Effector CD4-positive, alpha-beta T cell (primary cell): Measurements from ENCODE around the gene NPIPB5.
A peak's percentile ranks its signal among the peaks of the same experiment; 100 is the strongest.
"Not testable (repeated sequence)": the region's sequence is repeated elsewhere in the genome, so short reads cannot be mapped to it uniquely, and the experiment has no call there.

Source experiments
- DNase-seq: peaks from one replicate; pipeline ENCODE4 v3.0.0-alpha.2; 2020
- total RNA-seq: gene quantifications from one replicate; lab custom pipeline; 2026; lab: John Stamatoyannopoulos, UW

The NPIPB5 gene
- total RNA-seq: 4.5 reads per million, percentile 18 among the genes with 10 or more reads in this experiment

DNA sequence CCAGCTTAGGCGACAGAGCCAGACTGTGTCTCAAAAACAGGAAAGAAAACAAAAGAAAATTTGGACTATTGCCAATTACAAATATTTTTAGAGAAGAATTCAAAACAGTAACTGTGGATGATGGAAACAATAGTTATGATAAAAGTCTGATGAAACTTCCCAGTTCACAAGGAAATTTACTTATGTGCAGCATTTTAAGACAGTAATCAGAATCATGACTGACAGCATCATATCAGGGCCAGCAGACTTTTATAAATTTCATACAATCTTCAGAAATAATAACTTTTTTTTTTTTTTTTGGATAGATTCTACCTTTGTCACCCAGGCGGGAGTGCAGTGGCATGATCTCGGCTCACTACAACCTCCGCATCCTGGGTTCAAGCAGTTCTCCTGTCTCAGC, at the start of gene NPIPB5:
Gene NPIPB5 (plus strand): TSS at position 301 of the 400 bp plus-strand sequence. CDS start 2,911 bp downstream, outside the sequence.
- DNase-seq: not testable (repeated sequence)

DNA sequence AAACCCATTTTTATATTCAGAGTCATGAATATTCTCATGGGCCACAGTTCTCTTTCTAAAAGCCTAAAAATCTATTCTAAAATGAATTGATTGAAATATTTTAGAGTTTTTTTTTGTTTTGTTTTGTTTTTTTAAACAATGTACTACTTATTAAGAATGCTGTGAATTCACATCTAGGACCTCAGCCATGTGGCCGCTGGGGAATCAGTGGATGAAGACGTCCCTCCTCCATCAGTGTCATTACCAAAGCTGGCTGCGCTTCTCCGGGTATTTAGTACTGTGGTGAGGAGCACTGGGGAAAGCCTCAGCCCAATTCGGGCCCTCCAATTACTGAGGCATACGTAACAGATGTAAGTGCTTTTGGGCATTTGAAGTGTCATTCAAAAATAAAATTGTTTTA, 41.8 kb upstream of the NPIPB5 start:
- DNase-seq: not testable (repeated sequence)

DNA sequence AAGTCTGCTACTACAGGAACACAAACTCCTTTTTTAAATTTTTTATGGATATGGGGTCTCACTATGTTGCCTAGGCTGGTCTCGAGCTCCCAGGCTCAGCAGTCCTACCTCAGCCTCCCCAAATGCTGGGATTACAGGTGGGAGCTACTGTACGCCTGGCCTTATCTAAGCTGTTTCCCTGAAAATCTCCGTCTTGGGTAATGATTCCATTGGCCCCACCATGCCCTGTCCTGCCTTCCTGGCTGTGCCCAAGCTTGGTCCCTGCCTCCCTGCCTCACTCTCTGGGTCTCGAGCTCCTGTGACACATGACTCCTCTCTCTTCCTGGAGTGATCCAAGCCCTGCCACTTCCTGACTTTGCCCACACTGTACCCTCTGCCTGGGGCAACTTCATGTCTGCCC, 27.3 kb downstream of the NPIPB5 start:
- DNase-seq: not testable (repeated sequence)

DNA sequence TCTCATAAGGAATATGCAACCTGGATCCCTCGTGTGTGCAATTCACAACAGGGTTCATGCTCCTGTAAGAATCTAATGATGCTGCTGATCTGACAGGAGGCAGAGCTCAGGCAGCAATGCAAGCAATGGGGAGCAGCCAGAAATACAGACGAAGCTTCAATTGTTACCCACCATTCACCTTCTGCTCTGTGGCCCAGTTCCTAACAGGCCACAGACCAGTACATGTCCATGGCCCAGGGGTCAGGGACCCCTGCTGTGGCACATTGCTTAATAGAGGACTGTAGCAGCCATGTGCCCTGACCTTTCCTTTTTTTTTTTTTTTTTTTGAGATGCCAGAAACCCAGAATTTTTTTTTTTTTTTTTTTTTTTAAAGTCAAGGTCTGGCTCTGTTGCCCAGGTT, 34.1 kb downstream of the NPIPB5 start:
- not testable (repeated sequence) for DNase-seq

DNA sequence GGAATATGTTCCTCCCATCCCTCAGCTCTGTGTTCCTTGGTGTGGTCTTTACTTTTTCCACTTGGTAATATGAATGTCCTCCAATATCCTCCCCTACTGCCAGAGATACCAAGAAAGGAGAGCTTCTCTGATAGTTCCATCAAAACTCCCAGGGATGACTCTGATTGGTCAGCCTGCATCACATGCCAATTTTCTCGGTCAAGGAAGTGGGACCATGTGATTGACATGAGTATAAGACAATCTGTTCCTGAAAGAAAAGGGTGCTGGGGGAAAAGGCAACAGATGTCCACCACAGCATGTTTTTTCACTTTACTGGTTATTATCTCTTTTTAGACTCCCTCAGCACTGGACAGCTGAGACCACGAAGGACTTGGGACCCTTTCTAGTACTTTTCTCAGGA, 35.9 kb downstream of the NPIPB5 start:
- not testable (repeated sequence) for DNase-seq

DNA sequence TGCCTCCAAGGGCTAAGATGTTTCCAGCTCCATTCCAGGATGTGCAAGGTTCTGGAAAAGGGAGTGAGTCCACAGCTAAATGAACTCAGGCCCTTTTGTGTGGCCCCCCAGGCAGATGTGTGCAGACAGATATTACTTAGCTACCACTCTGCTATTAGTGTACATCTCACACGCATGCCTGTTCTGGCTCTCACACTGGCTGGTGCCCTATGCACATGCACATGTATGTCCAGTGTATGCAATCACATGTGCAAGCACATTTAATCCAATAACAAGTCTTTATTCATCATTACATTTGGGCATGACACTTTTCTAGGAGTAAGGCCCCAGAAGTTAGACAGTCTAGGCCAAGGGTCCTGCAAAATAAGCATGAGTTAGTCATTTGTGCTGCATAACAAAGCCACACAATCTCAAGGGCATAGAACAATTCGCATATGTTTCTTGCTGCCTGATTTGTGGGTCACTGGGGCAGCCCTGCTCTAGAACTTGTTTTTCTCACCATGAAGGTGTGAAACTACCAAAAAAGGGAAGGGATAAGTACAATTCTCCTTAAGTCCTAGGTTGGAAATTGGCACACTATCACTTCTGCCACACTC, 36.6 kb downstream of the NPIPB5 start:
- not testable (repeated sequence) for DNase-seq

DNA sequence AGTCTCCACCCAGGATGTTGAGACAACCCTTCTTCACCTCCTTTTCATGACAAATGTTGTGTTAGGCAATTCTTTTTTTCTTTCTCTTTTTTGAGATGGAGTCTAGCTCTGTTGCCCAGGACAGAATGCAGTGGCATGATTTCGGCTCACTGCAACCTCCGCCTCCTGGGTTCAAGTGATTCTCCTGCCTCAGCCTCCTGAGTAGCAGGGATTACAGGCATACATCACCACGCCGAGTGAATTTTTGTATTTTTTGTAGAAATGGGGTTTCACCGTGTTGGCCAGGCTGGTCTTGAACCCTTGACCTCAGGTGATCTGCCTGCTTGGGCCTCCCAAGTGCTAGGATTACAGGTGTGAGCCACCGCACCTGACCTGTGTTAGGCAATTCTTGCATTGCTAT, 39.2 kb downstream of the NPIPB5 start:
- DNase-seq: not testable (repeated sequence)

DNA sequence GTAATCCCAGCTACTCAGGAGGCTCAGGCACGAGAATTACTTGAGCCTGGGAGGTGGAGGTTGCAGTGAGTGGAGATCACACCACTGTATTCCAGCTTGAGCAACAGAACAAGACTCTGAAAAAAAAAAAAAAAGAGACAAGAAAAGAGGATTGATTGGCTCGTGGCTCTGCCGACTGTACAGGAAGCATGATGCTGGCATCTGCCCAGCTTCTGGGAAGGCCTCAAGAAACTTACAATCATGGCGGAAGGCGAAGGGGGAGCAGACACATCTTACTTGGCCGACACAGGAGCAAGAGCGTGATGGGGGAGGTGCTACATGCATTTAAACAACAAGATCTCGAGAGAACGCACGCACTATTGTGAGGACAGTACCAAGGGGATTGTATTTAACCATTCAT, 40.5 kb downstream of the NPIPB5 start:
- DNase-seq: not testable (repeated sequence)

DNA sequence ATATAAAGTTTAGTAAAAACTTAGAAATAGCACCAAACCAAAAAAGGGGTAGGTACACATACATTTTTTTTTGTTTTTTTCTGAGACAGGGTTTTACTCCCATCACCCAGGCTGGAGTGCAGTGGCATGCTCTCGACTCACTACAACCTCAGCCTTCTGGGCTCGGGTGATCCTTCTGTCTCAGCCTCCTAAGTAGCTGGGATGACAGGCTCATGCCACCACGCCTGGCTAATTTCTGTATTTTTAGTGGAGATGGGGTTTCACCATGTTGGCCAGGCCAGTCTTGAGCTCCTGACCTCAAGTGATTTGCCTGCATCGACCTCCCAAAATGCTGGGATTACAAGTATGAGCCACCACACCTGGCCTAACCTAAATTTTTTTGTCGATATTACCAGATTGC, 41.0 kb downstream of the NPIPB5 start:
- not testable (repeated sequence) for DNase-seq

DNA sequence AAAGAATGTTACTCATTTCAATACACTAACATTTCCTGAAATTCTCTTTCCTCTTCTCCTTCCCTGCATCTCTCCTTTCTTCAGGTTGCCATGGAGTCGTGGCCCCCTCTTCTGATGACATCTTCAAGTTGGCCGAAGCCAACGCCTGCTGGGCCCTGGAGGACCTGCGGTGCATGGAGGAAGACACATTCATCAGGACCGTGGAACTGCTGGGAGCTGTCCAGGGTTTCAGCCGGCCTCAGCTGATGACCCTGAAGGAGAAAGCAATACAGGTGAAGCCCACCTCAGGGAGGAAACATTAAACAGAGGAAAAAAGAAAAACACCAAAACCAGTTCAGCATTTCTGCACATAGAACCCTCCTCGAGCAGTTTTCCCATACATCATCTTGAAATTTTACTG, 46.1 kb downstream of the NPIPB5 start:
- DNase-seq: not testable (repeated sequence)
